Psoas muscle (tissue), 8 donors: ENCODE results near the gene MEMO1. TPM values are rescaled to one million over a fixed set of nuclear protein-coding genes. Genes with fewer than 3 reads are reported as not detected.

Experiments
- ATAC-seq, 4 donors: fragments of 200-7000 bp; cut with Tn5 transposase; one replicate each; pipeline ENCODE4 v1.9.1; 2020; ENCODE audit warnings: moderate library complexity in 3 of 4, mild to moderate bottlenecking in 2 of 4
- DNase-seq, 2 donors: peaks; one replicate each; pipeline ENCODE4 v3.0.0-alpha.2; 2020
- H3K27ac ChIP-seq: fragments of 200-600 bp; one replicate; pipeline ENCODE4 v1.8.0; 2022
- H3K27me3 ChIP-seq, 3 donors: fragments of 200-600 bp in 1 of 3; one replicate each; pipeline versions ENCODE4 v1.6.1 to v1.8.0; 2013 to 2022; ENCODE audit warnings: low read length in 2 of 3, mild to moderate bottlenecking in 2 of 3, moderate library complexity in 1 of 3; ENCODE audit not compliant: insufficient read depth in 3 of 3
- H3K36me3 ChIP-seq, 2 donors: fragments of 200-600 bp in 1 of 2; one replicate each; pipeline versions ENCODE4 v1.6.1 to v1.8.0; 2013 to 2022; ENCODE audit warnings: low read depth in 1 of 2, mild to moderate bottlenecking in 1 of 2, moderate library complexity in 1 of 2; ENCODE audit not compliant: insufficient read depth in 1 of 2
- H3K4me1 ChIP-seq: fragments of 200-600 bp; one replicate; pipeline ENCODE4 v1.8.0; 2022
- H3K4me3 ChIP-seq: fragments of 200-600 bp; one replicate; pipeline ENCODE4 v1.8.0; 2022; ENCODE audit warnings: mild to moderate bottlenecking
- H3K9me3 ChIP-seq: fragments of 200-600 bp; one replicate; pipeline ENCODE4 v1.8.0; 2022
- WGBS, 3 donors: extraction: QIAGEN DNeasy Blood & Tissue Kit; methylation state at CpG; one replicate each; pipeline versions ENCODE4 v1.1.6 to v1.1.7; 2013; 5-methylcytosine and 5-hydroxymethylcytosine counted together
- intact Hi-C, 2 donors: fragments of 100-400 bp; cut with DNase I; formaldehyde crosslinking; loops; one replicate each; pipeline versions ENCODE4 v1.11.0 to v1.14.2; 2022
- polyA plus RNA-seq, 3 donors: library from polyadenylated mRNA; stranded (reverse); fragments of 200-250 nt; gene quantifications; one replicate each; pipeline ENCODE4 v1.2.3, GENCODE V29; 2013
- total RNA-seq, 4 donors: library from RNA; stranded (reverse); fragmentation: NEBNext Ultra II Directional in 2 of 4; extraction: Animal tissue kit (Norgen Biotek cat#: 25700) in 2 of 4; gene quantifications; one replicate each; pipeline versions ENCODE4 v1.2.1 to v1.2.4, GENCODE V29; 2021 to 2023
- TF ChIP-seq, protein P1 (sequence below): fragments of 200-600 bp; IDR thresholded peaks from one replicate; pipeline ENCODE4 v1.8.0; 2022; ENCODE audit warnings: antibody characterized with exemption
- donor health status: healthy with polysubstance abuse.
- donor health status: DM: no; HTN: no; CAD: no; lungs with moderate emphysema.
- donor health status: Bipolar disorder and iron deficiency.
- donor health status: healthy.
- donor health status: DM: yes; HTN: yes; CAD: no.
- donor health status: DM: no; HTN: no; CAD: no.
- donor health status: DM: no; HTN: no; CAD: no.
- donor health status: DM: yes; HTN: yes; CAD: no.

The MEMO1 gene
- total and polyA plus RNA-seq, 7 donors = 40.0 to 86.8 (median 56.0) TPM

DNA sequence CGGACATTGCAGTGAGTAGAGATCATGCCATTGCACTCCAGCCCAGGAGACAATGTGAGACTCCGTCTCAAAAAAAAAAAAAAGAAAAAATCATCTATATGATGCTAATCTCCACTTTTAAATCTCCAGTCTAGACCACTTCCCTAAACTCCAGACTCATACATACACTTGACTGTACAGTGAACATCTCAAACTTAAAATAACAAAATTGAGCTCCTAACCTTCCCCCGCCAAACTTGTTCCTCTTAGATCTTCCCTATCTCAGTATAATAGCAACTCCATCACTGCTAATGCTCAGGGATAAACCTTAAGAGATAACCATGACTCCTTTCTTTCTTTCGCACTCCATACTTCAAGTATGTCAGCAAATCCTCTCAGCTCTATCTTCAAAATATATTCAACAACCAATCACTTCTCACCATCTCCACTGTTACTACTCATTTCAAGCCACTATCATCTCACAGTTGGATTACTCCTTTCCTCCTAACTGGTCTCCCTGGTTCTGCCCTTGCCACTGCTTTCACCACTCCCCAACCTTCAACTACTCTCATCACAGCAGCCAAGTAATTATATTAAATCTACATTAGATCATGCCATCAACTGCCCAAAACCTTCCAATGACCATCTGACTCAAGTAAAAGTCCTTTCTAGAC is 12.0 kb downstream of the MEMO1 start:
- no peak for ATAC-seq
- 94 to 100% (median 96%) methylated on average over 4 of the region's 4 CpGs for WGBS, 3 donors
- Histone ChIP-seq H3K4me3 (no peak overlapping the region), H3K36me3 (no peaks in the 10 kb centered on the region), H3K27me3 (no peaks in the 10 kb centered on the region), H3K27ac (no peak overlapping the region), H3K4me1 (peaks cover 22% of the 10 kb centered on the region), H3K9me3 (no peaks in the 10 kb centered on the region)
- intact Hi-C loops = loop anchor here in 1 of 2 donors (5.0 kb wide), 1 partner anchor 107 kb away; no protein-coding TSS in a partner anchor
- DNase-seq = no peak
- TF ChIP-seq, protein P1, sequence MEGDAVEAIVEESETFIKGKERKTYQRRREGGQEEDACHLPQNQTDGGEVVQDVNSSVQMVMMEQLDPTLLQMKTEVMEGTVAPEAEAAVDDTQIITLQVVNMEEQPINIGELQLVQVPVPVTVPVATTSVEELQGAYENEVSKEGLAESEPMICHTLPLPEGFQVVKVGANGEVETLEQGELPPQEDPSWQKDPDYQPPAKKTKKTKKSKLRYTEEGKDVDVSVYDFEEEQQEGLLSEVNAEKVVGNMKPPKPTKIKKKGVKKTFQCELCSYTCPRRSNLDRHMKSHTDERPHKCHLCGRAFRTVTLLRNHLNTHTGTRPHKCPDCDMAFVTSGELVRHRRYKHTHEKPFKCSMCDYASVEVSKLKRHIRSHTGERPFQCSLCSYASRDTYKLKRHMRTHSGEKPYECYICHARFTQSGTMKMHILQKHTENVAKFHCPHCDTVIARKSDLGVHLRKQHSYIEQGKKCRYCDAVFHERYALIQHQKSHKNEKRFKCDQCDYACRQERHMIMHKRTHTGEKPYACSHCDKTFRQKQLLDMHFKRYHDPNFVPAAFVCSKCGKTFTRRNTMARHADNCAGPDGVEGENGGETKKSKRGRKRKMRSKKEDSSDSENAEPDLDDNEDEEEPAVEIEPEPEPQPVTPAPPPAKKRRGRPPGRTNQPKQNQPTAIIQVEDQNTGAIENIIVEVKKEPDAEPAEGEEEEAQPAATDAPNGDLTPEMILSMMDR = no peak

- Histone ChIP-seq H3K27ac (peak overlapping the region; percentile 6), H3K9me3 (no peaks in the 10 kb centered on the region), H3K27me3 (no peaks in the 10 kb centered on the region), H3K4me1 (peaks cover 14% of the 10 kb centered on the region), H3K36me3 (no peaks in the 10 kb centered on the region), H3K4me3 (no peak overlapping the region)
- DNase-seq (no peak), ATAC-seq (no peak)
- 78 to 87% (median 86%) methylated on average over 3 of the region's 3 CpGs for WGBS, 3 donors
- intact Hi-C loops = loop anchor here in 1 of 2 donors (5.0 kb wide), 1 partner anchor 105 kb away; no protein-coding TSS in a partner anchor
- TF ChIP-seq, protein P1 = no peak
These were observed 13.2 kb downstream of the MEMO1 start for GRCh38 chr2:31997653-31998052.

GRCh38 chr2:31996571-31997150 is 14.1 kb downstream of the MEMO1 start:
- no peak for DNase-seq
- H3K36me3 ChIP-seq = no peaks in the 10 kb centered on the region
- peak overlapping the region; percentile 6 for H3K27ac ChIP-seq
- TF ChIP-seq, protein P1 = no peak
- intact Hi-C loops = loop anchor here in 1 of 2 donors (5.0 kb wide), 1 partner anchor 104 kb away; no protein-coding TSS in a partner anchor
- H3K27me3 ChIP-seq = no peaks in the 10 kb centered on the region
- H3K9me3 ChIP-seq = no peaks in the 10 kb centered on the region
- no peak overlapping the region for H3K4me3 ChIP-seq
- WGBS, 3 donors = 54 to 73% (median 68%) methylated on average over 6 of the region's 6 CpGs
- H3K4me1 ChIP-seq = peaks cover 18% of the 10 kb centered on the region
- peak; percentile 36 to 65 (median 45) for ATAC-seq

DNA sequence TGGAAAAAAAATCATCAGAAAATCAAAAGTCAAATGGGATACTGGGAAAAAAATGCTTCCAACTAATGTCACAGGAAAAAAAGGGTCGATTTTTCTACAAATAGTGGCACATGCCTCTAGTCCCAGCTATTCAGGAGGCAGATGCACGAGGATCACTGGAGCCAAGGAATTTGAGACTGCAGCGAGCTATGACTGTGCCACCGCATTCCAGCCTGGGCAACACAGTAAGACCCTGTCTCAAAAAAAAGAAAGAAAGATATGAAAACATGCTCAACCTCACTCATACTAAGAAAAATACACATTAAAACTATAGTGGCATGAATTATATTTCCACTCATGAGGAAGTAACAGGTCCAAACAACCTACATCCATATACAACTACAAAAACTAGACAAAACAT is 17.9 kb downstream of the MEMO1 start:
- Histone ChIP-seq H3K27me3 (no peaks in the 10 kb centered on the region), H3K4me1 (peaks cover 27% of the 10 kb centered on the region), H3K4me3 (no peak overlapping the region), H3K9me3 (no peaks in the 10 kb centered on the region), H3K27ac (no peak overlapping the region), H3K36me3 (no peaks in the 10 kb centered on the region)
- TF ChIP-seq, protein P1 = no peak
- intact Hi-C loops = no loop called here
- 74 to 86% (median 75%) methylated on average over 4 of the region's 4 CpGs for WGBS, 3 donors
- DNase-seq (no peak), ATAC-seq (no peak)
